Lower leg skin (tissue), 4 donors: ENCODE measurements around the gene APBA2. TPM values are rescaled to one million over a fixed set of nuclear protein-coding genes. Genes with fewer than 3 reads are reported as not detected.

ENCODE experiments used
- DNase-seq, 2 donors: peaks; one replicate each; pipeline ENCODE4 v3.0.0-alpha.2; 2019; ENCODE audit warnings: low spot score in 2 of 2
- H3K4me3 ChIP-seq: fragments of 200-600 bp; sonication (generic); 2 replicates; pipeline ENCODE4 v1.5.1; 2017; ENCODE audit warnings: mild to moderate bottlenecking, low read depth; ENCODE audit not compliant: poor library complexity, severe bottlenecking
- POLR2A ChIP-seq, 2 donors: fragments of 450-650 bp; IDR thresholded peaks; one replicate each; pipeline ENCODE4 v1.6.1; 2016 to 2017; ENCODE audit warnings: antibody characterized with exemption in 2 of 2, mild to moderate bottlenecking in 1 of 2, moderate library complexity in 1 of 2
- WGBS, 2 donors: methylation state at CpG; one replicate each; pipeline ENCODE4 v1.1.5; 2018; 5-methylcytosine and 5-hydroxymethylcytosine counted together
- intact Hi-C: fragments of 100-400 bp; cut with DNase I; formaldehyde crosslinking; loops from one replicate; pipeline ENCODE4 v1.15.0; 2023; ENCODE audit warnings: low total_unique reads
- total RNA-seq, 4 donors: library from RNA; depleted of rRNA; stranded (reverse); fragments of >200 nt; gene quantifications; one replicate each; pipeline ENCODE4 v1.1.0, GENCODE V29; 2016
- TF ChIP-seq, protein P1 (sequence below), 3 donors: fragments of 450-650 bp; IDR thresholded peaks; one replicate each; pipeline ENCODE4 v1.5.1; 2016; ENCODE audit warnings: antibody characterized with exemption in 3 of 3, mild to moderate bottlenecking in 3 of 3, moderate library complexity in 2 of 3

Gene APBA2
- total RNA-seq, 4 donors from 2014 or later: 0.80 to 1.9 (median 1.6) TPM

DNA sequence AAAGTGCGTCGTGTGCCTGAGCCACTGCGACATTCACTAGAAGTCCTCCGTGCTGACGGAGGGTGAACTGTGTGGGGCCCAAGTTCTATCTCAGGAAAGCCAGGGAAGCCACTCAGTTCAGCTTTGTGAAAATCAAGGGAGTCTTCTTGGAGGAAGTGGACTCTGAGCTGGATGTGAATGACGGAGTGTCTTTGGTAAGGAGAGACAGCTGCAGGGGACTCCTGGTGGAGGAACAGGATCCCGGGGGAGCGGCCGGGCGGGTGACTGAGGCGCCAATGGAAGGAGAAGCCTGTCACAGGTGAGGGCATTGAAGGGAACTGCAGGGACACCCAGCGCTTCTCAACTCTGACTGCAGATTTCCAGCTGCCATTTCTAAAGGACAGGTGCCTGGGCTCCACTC, 75.6 kb downstream of the APBA2 start:
- no peak overlapping the region for H3K4me3 ChIP-seq
- DNase-seq: peak in 1 of 2 donors; percentile 73
- WGBS, 2 donors: 84 to 95% methylated on average over 12 of the region's 12 CpGs
- TF ChIP-seq, protein P1, sequence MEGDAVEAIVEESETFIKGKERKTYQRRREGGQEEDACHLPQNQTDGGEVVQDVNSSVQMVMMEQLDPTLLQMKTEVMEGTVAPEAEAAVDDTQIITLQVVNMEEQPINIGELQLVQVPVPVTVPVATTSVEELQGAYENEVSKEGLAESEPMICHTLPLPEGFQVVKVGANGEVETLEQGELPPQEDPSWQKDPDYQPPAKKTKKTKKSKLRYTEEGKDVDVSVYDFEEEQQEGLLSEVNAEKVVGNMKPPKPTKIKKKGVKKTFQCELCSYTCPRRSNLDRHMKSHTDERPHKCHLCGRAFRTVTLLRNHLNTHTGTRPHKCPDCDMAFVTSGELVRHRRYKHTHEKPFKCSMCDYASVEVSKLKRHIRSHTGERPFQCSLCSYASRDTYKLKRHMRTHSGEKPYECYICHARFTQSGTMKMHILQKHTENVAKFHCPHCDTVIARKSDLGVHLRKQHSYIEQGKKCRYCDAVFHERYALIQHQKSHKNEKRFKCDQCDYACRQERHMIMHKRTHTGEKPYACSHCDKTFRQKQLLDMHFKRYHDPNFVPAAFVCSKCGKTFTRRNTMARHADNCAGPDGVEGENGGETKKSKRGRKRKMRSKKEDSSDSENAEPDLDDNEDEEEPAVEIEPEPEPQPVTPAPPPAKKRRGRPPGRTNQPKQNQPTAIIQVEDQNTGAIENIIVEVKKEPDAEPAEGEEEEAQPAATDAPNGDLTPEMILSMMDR (IDR thresholded peaks at IDR 0.05): no peak
- no peak for TF ChIP-seq POLR2A (IDR thresholded peaks at IDR 0.05)
- intact Hi-C loops: no loop called here

DNA sequence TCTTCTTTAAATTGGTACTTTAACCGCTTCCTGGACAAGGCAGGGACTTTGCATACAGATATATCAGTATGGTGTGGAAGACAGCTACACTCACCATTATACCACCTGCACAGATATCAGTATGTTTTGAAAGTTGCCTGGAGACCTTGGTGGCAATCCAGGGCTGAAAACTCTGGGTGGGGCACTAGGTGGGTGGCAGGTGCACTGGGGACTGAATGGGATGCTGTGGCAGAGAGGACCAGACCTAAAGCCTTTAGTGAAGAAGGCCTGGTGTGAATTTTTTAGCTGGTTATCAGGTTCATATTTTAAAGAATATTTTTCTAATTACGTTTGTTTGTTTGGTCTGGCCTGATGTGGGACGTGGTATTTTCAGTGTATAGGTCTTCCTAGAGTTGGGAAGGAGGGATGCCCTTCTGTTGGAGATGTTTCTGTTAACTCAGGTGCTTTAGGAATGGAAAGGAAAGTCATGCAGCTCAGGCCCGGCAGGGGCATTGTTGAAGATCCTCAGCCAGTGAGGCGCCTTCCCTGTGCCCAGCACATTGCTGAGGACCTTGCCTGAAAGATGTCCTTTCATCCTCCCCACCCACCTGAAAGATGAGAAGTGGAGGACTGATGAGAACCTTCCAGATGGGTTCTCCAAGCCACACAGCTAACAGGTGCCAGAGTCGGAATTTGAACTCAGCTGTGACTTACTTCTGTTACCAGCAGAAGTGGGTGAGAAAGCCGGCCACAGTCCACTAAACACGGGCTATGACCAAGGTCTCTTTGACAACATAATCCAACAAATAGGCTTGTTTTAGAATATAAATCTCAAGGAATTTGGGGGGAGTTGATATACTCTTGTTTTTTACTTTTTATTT, 77.3 kb downstream of the APBA2 start:
- intact Hi-C loops: no loop called here

DNA sequence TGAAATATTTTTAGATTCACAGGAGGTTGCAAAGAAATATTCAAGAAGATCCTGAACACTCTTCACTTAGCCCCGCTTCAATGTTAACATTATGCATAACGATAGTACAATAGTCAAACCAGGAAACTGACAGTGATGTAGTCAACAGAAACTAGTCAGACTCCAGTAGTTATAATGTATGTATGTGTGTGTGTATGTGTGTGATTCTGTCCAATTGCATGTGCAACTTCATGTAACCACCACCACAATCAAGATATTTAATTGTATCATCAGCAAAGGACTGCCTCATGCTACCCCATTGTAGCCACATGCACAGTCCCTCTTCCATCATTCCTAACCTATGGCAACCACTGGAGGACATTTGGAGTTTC, 77.9 kb downstream of the APBA2 start:
- no peak for TF ChIP-seq POLR2A (IDR thresholded peaks at IDR 0.05)
- TF ChIP-seq, protein P1 (IDR thresholded peaks at IDR 0.05): no peak
- H3K4me3 ChIP-seq: no peak overlapping the region
- intact Hi-C loops: no loop called here
- DNase-seq: no peak
- 88 to 94% methylated on average over 2 of the region's 2 CpGs for WGBS, 2 donors

More for the DNA sequence above, 77.3 kb downstream of the APBA2 start:
- TF ChIP-seq, protein P1 (IDR thresholded peaks at IDR 0.05): no peak
- no peak for TF ChIP-seq POLR2A (IDR thresholded peaks at IDR 0.05)
- WGBS, 2 donors: 89% methylated on average over 8 of the region's 8 CpGs
- no peak overlapping the region for H3K4me3 ChIP-seq
- peak in 1 of 2 donors; percentile 50 for DNase-seq

DNA sequence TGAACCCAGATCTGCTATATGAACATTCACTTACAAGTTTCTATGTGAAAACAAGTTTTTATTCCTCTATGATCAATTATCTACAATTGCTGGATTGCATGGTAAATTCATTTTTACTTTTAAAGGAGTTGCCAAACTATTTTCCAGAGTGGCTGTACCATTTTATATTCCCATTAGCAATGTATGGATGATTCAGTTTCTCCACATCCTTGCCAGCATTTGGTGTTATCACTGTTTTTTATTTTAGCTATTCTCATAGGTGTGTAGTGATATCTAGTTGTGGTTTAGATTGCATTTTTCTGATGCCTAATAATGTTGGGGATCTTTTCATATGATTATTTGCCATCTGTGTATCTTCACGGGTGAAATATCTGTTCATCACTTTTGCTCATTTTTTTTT, 78.3 kb downstream of the APBA2 start:
- no peak overlapping the region for H3K4me3 ChIP-seq
- intact Hi-C loops: no loop called here
- TF ChIP-seq POLR2A (IDR thresholded peaks at IDR 0.05): no peak
- TF ChIP-seq, protein P1 (IDR thresholded peaks at IDR 0.05): no peak
- WGBS, 2 donors: 90 to 93% methylated on average over 1 of the region's 1 CpG
- no peak for DNase-seq

DNA sequence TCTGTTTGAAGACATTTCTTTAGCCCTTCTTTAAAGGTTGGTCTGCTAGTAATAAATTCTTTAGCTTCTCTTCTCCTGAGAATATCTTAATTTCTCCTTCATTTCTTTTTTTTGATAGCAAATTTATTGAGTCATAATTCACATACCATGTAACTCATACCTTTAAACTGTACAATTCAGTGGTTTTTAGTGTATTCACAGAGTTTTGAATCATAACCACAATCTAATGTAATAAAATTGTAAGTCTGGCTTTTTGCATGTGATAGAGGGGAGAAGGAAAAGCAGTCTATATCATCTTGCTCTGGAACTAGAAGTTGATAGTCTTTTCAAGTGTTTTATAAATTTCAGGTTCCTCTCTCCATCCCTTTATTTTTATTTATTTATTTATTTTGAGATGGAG, 81.3 kb downstream of the APBA2 start:
- H3K4me3 ChIP-seq: no peak overlapping the region
- no peak for DNase-seq
- intact Hi-C loops: no loop called here
- no peak for TF ChIP-seq POLR2A (IDR thresholded peaks at IDR 0.05)
- TF ChIP-seq, protein P1 (IDR thresholded peaks at IDR 0.05): no peak

DNA sequence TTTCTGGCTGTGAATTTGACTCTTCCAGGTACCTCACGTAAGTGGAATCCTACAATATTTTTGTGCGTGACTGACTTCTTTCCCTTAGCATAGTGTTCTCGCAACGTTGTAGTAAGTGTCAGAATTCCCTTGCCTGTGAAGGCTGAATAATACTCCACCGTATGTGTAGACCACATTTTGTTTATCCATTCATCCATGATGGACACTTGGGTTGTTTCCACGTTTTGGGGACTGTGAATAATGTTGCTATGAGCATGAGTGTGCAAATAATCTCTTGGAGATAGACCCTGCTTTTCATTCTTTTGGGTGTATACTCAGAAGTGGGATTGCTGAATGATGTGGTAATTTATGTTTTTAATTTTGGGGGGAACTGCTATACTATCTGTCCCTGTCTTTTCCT, 82.2 kb downstream of the APBA2 start:
- TF ChIP-seq POLR2A (IDR thresholded peaks at IDR 0.05): no peak
- TF ChIP-seq, protein P1 (IDR thresholded peaks at IDR 0.05): no peak
- no peak overlapping the region for H3K4me3 ChIP-seq
- no peak for DNase-seq
- 87% methylated on average over 6 of the region's 6 CpGs for WGBS, 2 donors
- intact Hi-C loops: no loop called here
